Loucy (cell line): Measurements from ENCODE around the gene ARHGEF12.

Experiments
- EZH2phosphoT487 ChIP-seq: fragments of 200-600 bp; IDR thresholded peaks from 2 replicates; pipeline ENCODE4 v1.6.1; 2018; ENCODE audit warnings: antibody characterized with exemption, mild to moderate bottlenecking, moderate library complexity, borderline replicate concordance
- TF ChIP-seq, protein P1 (sequence below): fragments of 200-600 bp; sonication (generic); conservative IDR thresholded peaks from 2 replicates; pipeline ENCODE4 v1.5.1; 2014; ENCODE audit warnings: mild to moderate bottlenecking, antibody characterized with exemption, low read length

DNA sequence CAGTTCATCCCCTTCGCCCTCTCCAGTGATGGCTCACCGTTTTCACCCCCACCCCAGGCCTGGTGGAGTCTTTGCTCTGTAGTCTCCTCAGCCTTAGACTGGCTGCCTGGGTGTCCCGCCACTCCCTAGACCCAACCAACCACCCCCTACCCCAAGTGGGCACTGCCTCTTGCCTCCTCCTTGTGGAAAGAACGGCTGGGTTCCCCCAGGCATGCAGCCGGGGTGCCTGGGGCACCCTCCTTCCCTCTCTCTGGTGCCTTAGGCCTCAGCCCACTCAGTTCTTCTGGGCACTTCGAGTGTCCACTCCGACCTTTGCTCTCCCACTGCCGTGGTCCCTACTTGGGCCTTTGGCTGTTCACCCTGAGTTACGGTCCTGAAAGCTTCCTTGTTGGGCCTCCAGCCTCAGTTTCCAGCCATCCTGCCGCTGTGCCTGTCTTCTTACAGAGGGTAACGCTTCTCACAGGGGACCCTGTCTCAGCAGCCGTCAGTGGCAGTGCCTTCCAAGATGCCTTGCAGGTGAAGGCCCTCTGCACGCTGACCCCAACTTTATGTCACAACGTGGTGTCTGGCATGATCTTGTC lies 178.4 kb downstream of the ARHGEF12 start:
- TF ChIP-seq, protein P1, sequence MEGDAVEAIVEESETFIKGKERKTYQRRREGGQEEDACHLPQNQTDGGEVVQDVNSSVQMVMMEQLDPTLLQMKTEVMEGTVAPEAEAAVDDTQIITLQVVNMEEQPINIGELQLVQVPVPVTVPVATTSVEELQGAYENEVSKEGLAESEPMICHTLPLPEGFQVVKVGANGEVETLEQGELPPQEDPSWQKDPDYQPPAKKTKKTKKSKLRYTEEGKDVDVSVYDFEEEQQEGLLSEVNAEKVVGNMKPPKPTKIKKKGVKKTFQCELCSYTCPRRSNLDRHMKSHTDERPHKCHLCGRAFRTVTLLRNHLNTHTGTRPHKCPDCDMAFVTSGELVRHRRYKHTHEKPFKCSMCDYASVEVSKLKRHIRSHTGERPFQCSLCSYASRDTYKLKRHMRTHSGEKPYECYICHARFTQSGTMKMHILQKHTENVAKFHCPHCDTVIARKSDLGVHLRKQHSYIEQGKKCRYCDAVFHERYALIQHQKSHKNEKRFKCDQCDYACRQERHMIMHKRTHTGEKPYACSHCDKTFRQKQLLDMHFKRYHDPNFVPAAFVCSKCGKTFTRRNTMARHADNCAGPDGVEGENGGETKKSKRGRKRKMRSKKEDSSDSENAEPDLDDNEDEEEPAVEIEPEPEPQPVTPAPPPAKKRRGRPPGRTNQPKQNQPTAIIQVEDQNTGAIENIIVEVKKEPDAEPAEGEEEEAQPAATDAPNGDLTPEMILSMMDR, result no peak
- no peak for TF ChIP-seq EZH2phosphoT487
